Thymus (tissue), 11 donors: ENCODE data around the gene ZNF546. TPM values are rescaled to one million over a fixed set of nuclear protein-coding genes. Genes with fewer than 3 reads are reported as not detected.

Experiments
- DNase-seq, 9 donors: peaks; one replicate each; pipeline ENCODE4 v3.0.0-alpha.2; 2013; ENCODE audit warnings: low spot score in 9 of 9, low read depth in 6 of 9, missing footprints in 1 of 9
- H3K27ac ChIP-seq, 2 donors: one replicate each; pipeline ENCODE4 v1.5.1; 2013; ENCODE audit warnings: control low read depth in 1 of 2, low read depth in 1 of 2, low read length in 1 of 2, mild to moderate bottlenecking in 1 of 2, moderate library complexity in 1 of 2
- H3K27me3 ChIP-seq, 2 donors: one replicate each; pipeline ENCODE4 v1.5.1; 2013; ENCODE audit warnings: low read length in 1 of 2; ENCODE audit not compliant: control insufficient read depth in 2 of 2, insufficient read depth in 1 of 2
- H3K36me3 ChIP-seq, 2 donors: one replicate each; pipeline ENCODE4 v1.5.1; 2013; ENCODE audit warnings: low read length in 1 of 2, mild to moderate bottlenecking in 1 of 2, moderate library complexity in 1 of 2; ENCODE audit not compliant: control insufficient read depth in 2 of 2, insufficient read depth in 2 of 2
- H3K4me1 ChIP-seq, 2 donors: one replicate each; pipeline ENCODE4 v1.5.1; 2013; ENCODE audit warnings: low read length in 2 of 2; ENCODE audit not compliant: control insufficient read depth in 2 of 2, insufficient read depth in 2 of 2
- H3K4me3 ChIP-seq, 2 donors: one replicate each; pipeline ENCODE4 v1.5.1; 2013; ENCODE audit warnings: low read length in 2 of 2, control low read depth in 1 of 2, mild to moderate bottlenecking in 1 of 2
- H3K9me3 ChIP-seq, 2 donors: one replicate each; pipeline ENCODE4 v1.5.1; 2013; ENCODE audit warnings: low read length in 1 of 2, mild to moderate bottlenecking in 1 of 2; ENCODE audit not compliant: control insufficient read depth in 2 of 2, insufficient read depth in 1 of 2
- WGBS: extraction: QIAGEN DNeasy Blood & Tissue Kit; methylation state at CpG from one replicate; pipeline ENCODE4 v1.1.7; 2013; 5-methylcytosine and 5-hydroxymethylcytosine counted together
- polyA plus RNA-seq: library from polyadenylated mRNA; stranded (reverse); fragments of 200-250 nt; gene quantifications from one replicate; pipeline ENCODE4 v1.2.3, GENCODE V29; 2013
- total RNA-seq: library from RNA; stranded (reverse); fragments of 120-200 nt; gene quantifications from one replicate; pipeline ENCODE4 v1.2.4, GENCODE V29; 2013
- donor health status: healthy.

Gene ZNF546
- total and polyA plus RNA-seq, 2 donors: 2.9 to 4.3 TPM

- WGBS: 64% methylated on average over 3 of the region's 3 CpGs
- Histone ChIP-seq H3K9me3 (no peaks in the 10 kb centered on the region), H3K4me1 (peaks cover 0 to 5% of the 10 kb centered on the region in 2 donors), H3K27me3 (no peaks in the 10 kb centered on the region), H3K36me3 (no peaks in the 10 kb centered on the region), H3K4me3 (no peak overlapping the region), H3K27ac (no peak overlapping the region)
- DNase-seq: no peak
These were observed 33.0 kb upstream of the ZNF546 start for GRCh38 chr19:39963898-39964297.

GRCh38 chr19:39966617-39967016, 30.2 kb upstream of the ZNF546 start:
- Histone ChIP-seq H3K9me3 (no peaks in the 10 kb centered on the region), H3K27me3 (no peaks in the 10 kb centered on the region), H3K4me3 (no peak overlapping the region), H3K4me1 (peaks cover 3 to 15% of the 10 kb centered on the region in 2 donors), H3K36me3 (no peaks in the 10 kb centered on the region), H3K27ac (no peak overlapping the region)
- DNase-seq: no peak
- 95% methylated on average over 6 of the region's 6 CpGs for WGBS

GRCh38 chr19:39967561-39967960, 29.3 kb upstream of the ZNF546 start:
- no peak overlapping the region for H3K4me3 ChIP-seq
- peaks cover 5% of the 10 kb centered on the region in 2 donors for H3K36me3 ChIP-seq
- no peak for DNase-seq
- no peaks in the 10 kb centered on the region for H3K9me3 ChIP-seq
- peaks cover 3 to 23% of the 10 kb centered on the region in 2 donors for H3K4me1 ChIP-seq
- WGBS: 88% methylated on average over 9 of the region's 9 CpGs
- no peaks in the 10 kb centered on the region for H3K27me3 ChIP-seq
- H3K27ac ChIP-seq: no peak overlapping the region

GRCh38 chr19:39968789-39969188, 28.1 kb upstream of the ZNF546 start:
- no peaks in the 10 kb centered on the region for H3K9me3 ChIP-seq
- no peak overlapping the region for H3K27ac ChIP-seq
- WGBS: 98% methylated on average over 15 of the region's 15 CpGs
- DNase-seq: no peak
- H3K4me3 ChIP-seq: no peak overlapping the region
- H3K27me3 ChIP-seq: no peaks in the 10 kb centered on the region
- H3K36me3 ChIP-seq: peaks cover 17% of the 10 kb centered on the region in 2 donors
- peaks cover 3 to 23% of the 10 kb centered on the region in 2 donors for H3K4me1 ChIP-seq

GRCh38 chr19:39969266-39969665, 27.6 kb upstream of the ZNF546 start:
- 83% methylated on average over 6 of the region's 6 CpGs for WGBS
- no peak for DNase-seq
- Histone ChIP-seq H3K4me3 (no peak overlapping the region), H3K4me1 (peaks cover 3 to 23% of the 10 kb centered on the region in 2 donors), H3K27ac (peak overlapping the region in 1 of 2 donors; percentile 65), H3K36me3 (peaks cover 21 to 22% of the 10 kb centered on the region in 2 donors), H3K9me3 (no peaks in the 10 kb centered on the region), H3K27me3 (no peaks in the 10 kb centered on the region)

- DNase-seq: no peak
- peak overlapping the region; percentile 92 to 95 for H3K27ac ChIP-seq
- H3K4me1 ChIP-seq: peaks cover 3 to 23% of the 10 kb centered on the region in 2 donors
- no peaks in the 10 kb centered on the region for H3K9me3 ChIP-seq
- H3K36me3 ChIP-seq: peaks cover 27 to 28% of the 10 kb centered on the region in 2 donors
- H3K4me3 ChIP-seq: peak overlapping the region; percentile 91 to 99
- 78% methylated on average over 13 of the region's 13 CpGs for WGBS
- no peaks in the 10 kb centered on the region for H3K27me3 ChIP-seq
These were observed 27.0 kb upstream of the ZNF546 start for GRCh38 chr19:39969681-39970424.

GRCh38 chr19:39970425-39970674, 26.5 kb upstream of the ZNF546 start:
- H3K36me3 ChIP-seq: peaks cover 31 to 33% of the 10 kb centered on the region in 2 donors
- peak overlapping the region; percentile 92 to 95 for H3K27ac ChIP-seq
- 7% methylated on average over 11 of the region's 11 CpGs for WGBS

GRCh38 chr19:39970675-39971379, 26.0 kb upstream of the ZNF546 start, which contains the start of gene PSMC4:
PSMC4 (plus strand) TSS chr19:39971165; CDS start chr19:39971203, 38 bp downstream.
- under 1% methylated on average over 47 of the region's 47 CpGs for WGBS
- Histone ChIP-seq H3K4me1 (peaks cover 3 to 23% of the 10 kb centered on the region in 2 donors), H3K36me3 (peaks cover 33 to 37% of the 10 kb centered on the region in 2 donors), H3K27me3 (no peaks in the 10 kb centered on the region), H3K4me3 (peak within 1 kb of the TSS; percentile 91 to 99), H3K9me3 (no peaks in the 10 kb centered on the region), H3K27ac (peak within 1 kb of the TSS; percentile 92 to 95)
- DNase-seq: peak; percentile 94 to 99 (median 97)

More at GRCh38 chr19:39970425-39970674, 26.5 kb upstream of the ZNF546 start:
- no peaks in the 10 kb centered on the region for H3K9me3 ChIP-seq
- no peak for DNase-seq
- peak overlapping the region; percentile 91 to 99 for H3K4me3 ChIP-seq
- peaks cover 3 to 23% of the 10 kb centered on the region in 2 donors for H3K4me1 ChIP-seq
- no peaks in the 10 kb centered on the region for H3K27me3 ChIP-seq

GRCh38 chr19:39971380-39972035, 25.4 kb upstream of the ZNF546 start:
- Histone ChIP-seq H3K27me3 (no peaks in the 10 kb centered on the region), H3K9me3 (no peaks in the 10 kb centered on the region), H3K4me3 (peak overlapping the region; percentile 91 to 99), H3K27ac (peak overlapping the region; percentile 72 to 86), H3K36me3 (peaks cover 33 to 37% of the 10 kb centered on the region in 2 donors), H3K4me1 (peaks cover 3 to 23% of the 10 kb centered on the region in 2 donors)
- peak in 1 of 9 donors; percentile 8 for DNase-seq
- 7% methylated on average over 21 of the region's 21 CpGs for WGBS
